Measurements from ENCODE around the gene PRR33. TPM values are rescaled to one million over a fixed set of nuclear protein-coding genes. Genes with fewer than 3 reads are reported as not detected.
A peak's percentile ranks its signal among the peaks of the same experiment; 100 is the strongest.

Gene PRR33
- total and polyA plus RNA-seq, 9 of the 15 experiments (the other 6 are each of a cell fraction or from before 2014, with no cell fraction given), result not detected

DNA sequence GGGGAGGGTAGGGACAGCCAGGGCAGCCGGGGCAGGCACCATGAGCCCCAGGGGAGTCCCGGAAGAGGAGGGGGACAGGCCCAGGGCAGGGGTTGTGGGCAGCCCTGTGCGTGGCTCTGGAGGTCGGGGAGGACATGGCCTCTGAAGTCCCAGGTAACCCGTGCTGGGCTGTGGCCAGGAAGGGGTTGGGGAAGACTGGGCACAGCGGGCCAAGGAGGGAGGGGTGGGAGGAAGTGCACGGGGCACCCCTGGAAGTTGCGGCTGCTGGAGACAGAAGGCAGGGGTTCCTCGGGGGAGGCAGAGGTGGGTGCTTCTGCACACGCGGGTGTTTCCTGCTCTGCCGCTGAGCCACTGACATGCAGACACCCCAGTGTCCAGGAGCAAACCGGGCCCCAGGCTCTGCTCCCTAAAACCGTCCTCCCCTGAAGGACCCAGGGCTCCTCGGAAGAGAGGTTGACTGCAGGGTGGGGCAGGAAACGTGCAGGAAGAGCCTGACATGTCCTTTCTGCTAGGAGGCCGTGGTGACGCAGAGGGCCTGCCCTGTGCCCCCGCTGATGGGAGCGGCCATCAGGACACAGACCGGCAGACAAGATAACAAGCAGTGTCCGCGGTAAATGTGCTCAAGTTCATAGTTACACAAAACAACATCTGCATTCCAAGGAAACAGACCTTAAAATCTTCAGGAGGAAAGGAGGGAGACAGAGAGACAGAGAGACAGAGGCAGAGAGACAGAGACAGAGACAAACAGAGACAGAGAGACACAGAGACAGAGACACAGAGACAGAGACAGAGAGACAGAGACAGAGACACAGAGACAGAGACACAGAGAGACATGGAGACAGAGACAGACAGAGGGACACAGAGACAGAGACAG is 47.2 kb downstream of the PRR33 start (continued):
- TF ChIP-seq, protein P1, sequence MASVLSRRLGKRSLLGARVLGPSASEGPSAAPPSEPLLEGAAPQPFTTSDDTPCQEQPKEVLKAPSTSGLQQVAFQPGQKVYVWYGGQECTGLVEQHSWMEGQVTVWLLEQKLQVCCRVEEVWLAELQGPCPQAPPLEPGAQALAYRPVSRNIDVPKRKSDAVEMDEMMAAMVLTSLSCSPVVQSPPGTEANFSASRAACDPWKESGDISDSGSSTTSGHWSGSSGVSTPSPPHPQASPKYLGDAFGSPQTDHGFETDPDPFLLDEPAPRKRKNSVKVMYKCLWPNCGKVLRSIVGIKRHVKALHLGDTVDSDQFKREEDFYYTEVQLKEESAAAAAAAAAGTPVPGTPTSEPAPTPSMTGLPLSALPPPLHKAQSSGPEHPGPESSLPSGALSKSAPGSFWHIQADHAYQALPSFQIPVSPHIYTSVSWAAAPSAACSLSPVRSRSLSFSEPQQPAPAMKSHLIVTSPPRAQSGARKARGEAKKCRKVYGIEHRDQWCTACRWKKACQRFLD (CRISPR knock-in tag; IDR thresholded peaks at IDR 0.05), result 0 out of 2 replicates have a peak, but pooled peaks have one; percentile 26
- TF ChIP-seq CAMTA2 (CRISPR knock-in tag; conservative IDR thresholded peaks at IDR 0.05) (no peak), BRF1 (IDR thresholded peaks at IDR 0.05; ENCODE audit: borderline replicate concordance, extremely low read depth, insufficient read length) (no peak), ZFP36 (IDR thresholded peaks at IDR 0.05; ENCODE audit: low read depth, low read length, partially characterized antibody) (peak; percentile 34), GATA2 (CRISPR knock-in tag; IDR thresholded peaks at IDR 0.05) (peak; percentile 93), RNF2 (IDR thresholded peaks at IDR 0.05) (no peak), TGIF2 (CRISPR knock-in tag; IDR thresholded peaks at IDR 0.05) (no peak), TBL1XR1 (IDR thresholded peaks at IDR 0.05; ENCODE audit: low read length in 2 of 2) (0 out of 4 replicates have a peak, but pooled peaks of 1 of the 2 experiments have one; percentile 14), KLF10 (CRISPR knock-in tag; IDR thresholded peaks at IDR 0.05) (no peak), ZNF778 (CRISPR knock-in tag; IDR thresholded peaks at IDR 0.05) (no peak), KAT7 (CRISPR knock-in tag; IDR thresholded peaks at IDR 0.05; ENCODE audit: borderline replicate concordance) (no peak)
- TF ChIP-seq, protein P2, sequence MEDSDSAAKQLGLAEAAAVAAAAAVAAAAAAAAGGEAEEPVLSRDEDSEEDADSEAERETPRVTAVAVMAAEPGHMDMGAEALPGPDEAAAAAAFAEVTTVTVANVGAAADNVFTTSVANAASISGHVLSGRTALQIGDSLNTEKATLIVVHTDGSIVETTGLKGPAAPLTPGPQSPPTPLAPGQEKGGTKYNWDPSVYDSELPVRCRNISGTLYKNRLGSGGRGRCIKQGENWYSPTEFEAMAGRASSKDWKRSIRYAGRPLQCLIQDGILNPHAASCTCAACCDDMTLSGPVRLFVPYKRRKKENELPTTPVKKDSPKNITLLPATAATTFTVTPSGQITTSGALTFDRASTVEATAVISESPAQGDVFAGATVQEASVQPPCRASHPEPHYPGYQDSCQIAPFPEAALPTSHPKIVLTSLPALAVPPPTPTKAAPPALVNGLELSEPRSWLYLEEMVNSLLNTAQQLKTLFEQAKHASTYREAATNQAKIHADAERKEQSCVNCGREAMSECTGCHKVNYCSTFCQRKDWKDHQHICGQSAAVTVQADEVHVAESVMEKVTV (CRISPR knock-in tag; IDR thresholded peaks at IDR 0.05), result no peak
- TF ChIP-seq, protein P3, sequence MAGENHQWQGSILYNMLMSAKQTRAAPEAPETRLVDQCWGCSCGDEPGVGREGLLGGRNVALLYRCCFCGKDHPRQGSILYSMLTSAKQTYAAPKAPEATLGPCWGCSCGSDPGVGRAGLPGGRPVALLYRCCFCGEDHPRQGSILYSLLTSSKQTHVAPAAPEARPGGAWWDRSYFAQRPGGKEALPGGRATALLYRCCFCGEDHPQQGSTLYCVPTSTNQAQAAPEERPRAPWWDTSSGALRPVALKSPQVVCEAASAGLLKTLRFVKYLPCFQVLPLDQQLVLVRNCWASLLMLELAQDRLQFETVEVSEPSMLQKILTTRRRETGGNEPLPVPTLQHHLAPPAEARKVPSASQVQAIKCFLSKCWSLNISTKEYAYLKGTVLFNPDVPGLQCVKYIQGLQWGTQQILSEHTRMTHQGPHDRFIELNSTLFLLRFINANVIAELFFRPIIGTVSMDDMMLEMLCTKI (IDR thresholded peaks at IDR 0.05; ENCODE audit: partially characterized antibody), result no peak
- TF ChIP-seq, protein P4, sequence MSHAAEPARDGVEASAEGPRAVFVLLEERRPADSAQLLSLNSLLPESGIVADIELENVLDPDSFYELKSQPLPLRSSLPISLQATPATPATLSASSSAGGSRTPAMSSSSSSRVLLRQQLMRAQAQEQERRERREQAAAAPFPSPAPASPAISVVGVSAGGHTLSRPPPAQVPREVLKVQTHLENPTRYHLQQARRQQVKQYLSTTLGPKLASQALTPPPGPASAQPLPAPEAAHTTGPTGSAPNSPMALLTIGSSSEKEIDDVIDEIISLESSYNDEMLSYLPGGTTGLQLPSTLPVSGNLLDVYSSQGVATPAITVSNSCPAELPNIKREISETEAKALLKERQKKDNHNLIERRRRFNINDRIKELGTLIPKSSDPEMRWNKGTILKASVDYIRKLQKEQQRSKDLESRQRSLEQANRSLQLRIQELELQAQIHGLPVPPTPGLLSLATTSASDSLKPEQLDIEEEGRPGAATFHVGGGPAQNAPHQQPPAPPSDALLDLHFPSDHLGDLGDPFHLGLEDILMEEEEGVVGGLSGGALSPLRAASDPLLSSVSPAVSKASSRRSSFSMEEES (CRISPR knock-in tag; IDR thresholded peaks at IDR 0.05), result no peak
- TF ChIP-seq, protein P5, sequence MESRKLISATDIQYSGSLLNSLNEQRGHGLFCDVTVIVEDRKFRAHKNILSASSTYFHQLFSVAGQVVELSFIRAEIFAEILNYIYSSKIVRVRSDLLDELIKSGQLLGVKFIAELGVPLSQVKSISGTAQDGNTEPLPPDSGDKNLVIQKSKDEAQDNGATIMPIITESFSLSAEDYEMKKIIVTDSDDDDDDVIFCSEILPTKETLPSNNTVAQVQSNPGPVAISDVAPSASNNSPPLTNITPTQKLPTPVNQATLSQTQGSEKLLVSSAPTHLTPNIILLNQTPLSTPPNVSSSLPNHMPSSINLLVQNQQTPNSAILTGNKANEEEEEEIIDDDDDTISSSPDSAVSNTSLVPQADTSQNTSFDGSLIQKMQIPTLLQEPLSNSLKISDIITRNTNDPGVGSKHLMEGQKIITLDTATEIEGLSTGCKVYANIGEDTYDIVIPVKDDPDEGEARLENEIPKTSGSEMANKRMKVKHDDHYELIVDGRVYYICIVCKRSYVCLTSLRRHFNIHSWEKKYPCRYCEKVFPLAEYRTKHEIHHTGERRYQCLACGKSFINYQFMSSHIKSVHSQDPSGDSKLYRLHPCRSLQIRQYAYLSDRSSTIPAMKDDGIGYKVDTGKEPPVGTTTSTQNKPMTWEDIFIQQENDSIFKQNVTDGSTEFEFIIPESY (CRISPR knock-in tag; IDR thresholded peaks at IDR 0.05), result no peak
- TF ChIP-seq, protein P6, sequence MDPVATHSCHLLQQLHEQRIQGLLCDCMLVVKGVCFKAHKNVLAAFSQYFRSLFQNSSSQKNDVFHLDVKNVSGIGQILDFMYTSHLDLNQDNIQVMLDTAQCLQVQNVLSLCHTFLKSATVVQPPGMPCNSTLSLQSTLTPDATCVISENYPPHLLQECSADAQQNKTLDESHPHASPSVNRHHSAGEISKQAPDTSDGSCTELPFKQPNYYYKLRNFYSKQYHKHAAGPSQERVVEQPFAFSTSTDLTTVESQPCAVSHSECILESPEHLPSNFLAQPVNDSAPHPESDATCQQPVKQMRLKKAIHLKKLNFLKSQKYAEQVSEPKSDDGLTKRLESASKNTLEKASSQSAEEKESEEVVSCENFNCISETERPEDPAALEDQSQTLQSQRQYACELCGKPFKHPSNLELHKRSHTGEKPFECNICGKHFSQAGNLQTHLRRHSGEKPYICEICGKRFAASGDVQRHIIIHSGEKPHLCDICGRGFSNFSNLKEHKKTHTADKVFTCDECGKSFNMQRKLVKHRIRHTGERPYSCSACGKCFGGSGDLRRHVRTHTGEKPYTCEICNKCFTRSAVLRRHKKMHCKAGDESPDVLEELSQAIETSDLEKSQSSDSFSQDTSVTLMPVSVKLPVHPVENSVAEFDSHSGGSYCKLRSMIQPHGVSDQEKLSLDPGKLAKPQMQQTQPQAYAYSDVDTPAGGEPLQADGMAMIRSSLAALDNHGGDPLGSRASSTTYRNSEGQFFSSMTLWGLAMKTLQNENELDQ (CRISPR knock-in tag; IDR thresholded peaks at IDR 0.05; ENCODE audit: borderline replicate concordance), result no peak

All from K562 (cell line).